Natural killer cell (primary cell): ENCODE measurements around the gene KANSL2. TPM values are rescaled to one million over a fixed set of nuclear protein-coding genes. Genes with fewer than 3 reads are reported as not detected.
A peak's percentile ranks its signal among the peaks of the same experiment; 100 is the strongest.
"Not testable (repeated sequence)": the region's sequence is repeated elsewhere in the genome, so short reads cannot be mapped to it uniquely, and the experiment has no call there.

Experiments used
- ATAC-seq, 3 donors: fragments of 150-1000 bp in 2 of 3; fragments of 200-7000 bp in 1 of 3; cut with Tn5 transposase; 1 replicate in 1 of 3; 2 replicates in 2 of 3; pipeline ENCODE4 v1.10.0; 2021; ENCODE audit warnings: mild to moderate bottlenecking in 2 of 3, moderate library complexity in 2 of 3
- DNase-seq, 2 donors: peaks; one replicate each; pipeline versions ENCODE4 v3.0.0 to v3.0.0-alpha.2; 2013 to 2021; ENCODE audit warnings: mixed read lengths in 1 of 2
- H3K27ac ChIP-seq: one replicate; pipeline ENCODE4 v1.5.1; 2013; ENCODE audit warnings: mild to moderate bottlenecking, low read length
- H3K27me3 ChIP-seq: one replicate; pipeline ENCODE4 v1.6.1; 2013; ENCODE audit warnings: low read length; ENCODE audit not compliant: control insufficient read depth, insufficient read depth
- H3K36me3 ChIP-seq: one replicate; pipeline ENCODE4 v1.6.1; 2013; ENCODE audit warnings: low read length; ENCODE audit not compliant: control insufficient read depth, insufficient read depth
- H3K4me1 ChIP-seq: one replicate; pipeline ENCODE4 v1.6.1; 2013; ENCODE audit warnings: low read length; ENCODE audit not compliant: control insufficient read depth, insufficient read depth
- H3K4me3 ChIP-seq: one replicate; pipeline ENCODE4 v1.5.1; 2013; ENCODE audit warnings: low read length
- H3K9me3 ChIP-seq: one replicate; pipeline ENCODE4 v1.6.1; 2013; ENCODE audit warnings: low read length; ENCODE audit not compliant: control insufficient read depth, insufficient read depth
- H3K27ac Mint-ChIP-seq, 2 donors: one replicate each; pipeline ENCODE4 v1.8.0; 2022; ENCODE audit warnings: mild to moderate bottlenecking in 2 of 2, mixed read lengths in 2 of 2, moderate library complexity in 1 of 2
- H3K27me3 Mint-ChIP-seq, 2 donors: one replicate each; pipeline ENCODE4 v1.8.0; 2022; ENCODE audit warnings: low read depth in 2 of 2, mixed read lengths in 2 of 2
- H3K36me3 Mint-ChIP-seq: one replicate; pipeline ENCODE4 v1.8.0; 2022; ENCODE audit warnings: mixed read lengths
- H3K4me1 Mint-ChIP-seq, 2 donors: one replicate each; pipeline ENCODE4 v1.8.0; 2022; ENCODE audit warnings: mixed read lengths in 2 of 2
- H3K4me3 Mint-ChIP-seq: one replicate; pipeline ENCODE4 v1.8.0; 2022; ENCODE audit warnings: mild to moderate bottlenecking, moderate library complexity, mixed read lengths
- H3K9me3 Mint-ChIP-seq, 2 donors: one replicate each; pipeline ENCODE4 v1.8.0; 2022; ENCODE audit warnings: mixed read lengths in 2 of 2
- CTCF ChIP-seq: fragments of 200-600 bp; IDR thresholded peaks from one replicate; pipeline ENCODE4 v1.8.0; 2022; ENCODE audit warnings: antibody characterized with exemption
- WGBS: methylation state at CpG from one replicate; pipeline ENCODE4 v1.1.7; 2013; ENCODE audit warnings: missing lambda C conversion rate; ENCODE audit not compliant: insufficient coverage; 5-methylcytosine and 5-hydroxymethylcytosine counted together
- intact Hi-C: fragments of 100-400 bp; cut with micrococcal nuclease; formaldehyde crosslinking; loops from one replicate; pipeline ENCODE4 v1.14.2; 2022
- total RNA-seq, 4 donors: library from RNA; stranded (reverse); fragments of 120-200 nt in 1 of 4; gene quantifications; one replicate each; pipeline versions ENCODE4 v1.2.3 to v1.2.4, GENCODE V29; 2013 to 2022

The KANSL2 gene
- total RNA-seq, 3 donors from 2014 or later (not counting 1 experiment from before 2014, with no cell fraction given): 103 to 132 (median 125) TPM

GRCh38 chr12:48629541-48629940, 52.5 kb downstream of the KANSL2 start:
- Histone ChIP-seq H3K4me3 (no peak overlapping the region), H3K27ac (no peak overlapping the region), H3K36me3 (no peaks in the 10 kb centered on the region), H3K9me3 (no peaks in the 10 kb centered on the region), H3K4me1 (no peaks in the 10 kb centered on the region), H3K27me3 (no peaks in the 10 kb centered on the region)
- intact Hi-C loops: no loop called here
- Mint-ChIP-seq H3K27me3 (peaks cover 23 to 35% of the 10 kb centered on the region in 2 donors), H3K36me3 (no peaks in the 10 kb centered on the region), H3K4me3 (no peak overlapping the region), H3K4me1 (no peaks in the 10 kb centered on the region), H3K9me3 (no peaks in the 10 kb centered on the region), H3K27ac (no peak overlapping the region)
- DNase-seq: no peak
- TF ChIP-seq CTCF: no peak
- no peak for ATAC-seq
- 84% methylated on average over 2 of the region's 3 CpGs for WGBS

- Histone ChIP-seq H3K4me3 (no peak overlapping the region), H3K9me3 (no peaks in the 10 kb centered on the region), H3K4me1 (no peaks in the 10 kb centered on the region), H3K36me3 (no peaks in the 10 kb centered on the region), H3K27me3 (no peaks in the 10 kb centered on the region), H3K27ac (no peak overlapping the region)
- intact Hi-C loops: no loop called here
- H3K27me3 Mint-ChIP-seq: peaks cover 21 to 37% of the 10 kb centered on the region in 2 donors
- no peak overlapping the region for H3K27ac Mint-ChIP-seq
- H3K4me1 Mint-ChIP-seq: no peaks in the 10 kb centered on the region
- no peaks in the 10 kb centered on the region for H3K36me3 Mint-ChIP-seq
- DNase-seq (no peak), ATAC-seq (no peak)
- H3K4me3 Mint-ChIP-seq: no peak overlapping the region
- no peak for TF ChIP-seq CTCF
- 79% methylated on average over 2 of the region's 4 CpGs for WGBS
- H3K9me3 Mint-ChIP-seq: no peaks in the 10 kb centered on the region
Measured at GRCh38 chr12:48627556-48627955, 54.5 kb downstream of the KANSL2 start.

- H3K4me3 Mint-ChIP-seq, ATAC-seq, H3K4me1 ChIP-seq, H3K9me3 Mint-ChIP-seq, H3K4me1 Mint-ChIP-seq, DNase-seq, H3K27ac Mint-ChIP-seq, H3K36me3 ChIP-seq, intact Hi-C loops, H3K27me3 ChIP-seq, H3K9me3 ChIP-seq, H3K4me3 ChIP-seq, H3K36me3 Mint-ChIP-seq, H3K27ac ChIP-seq: not testable (repeated sequence)
- H3K27me3 Mint-ChIP-seq: peaks cover 23 to 40% of the 10 kb centered on the region in 2 donors
- 96% methylated on average over 7 of the region's 7 CpGs for WGBS
Measured at GRCh38 chr12:48622997-48623396, 59.0 kb downstream of the KANSL2 start.

GRCh38 chr12:48618541-48618940, 63.5 kb downstream of the KANSL2 start:
- intact Hi-C loops: no loop called here
- DNase-seq (peak; percentile 49 to 89), ATAC-seq (peak; percentile 91 to 99 (median 95))
- H3K27me3 Mint-ChIP-seq: peaks cover 32 to 60% of the 10 kb centered on the region in 2 donors
- H3K4me3 ChIP-seq: no peak overlapping the region
- peak; percentile 89 for TF ChIP-seq CTCF
- peaks cover 0 to 4% of the 10 kb centered on the region in 2 donors for H3K9me3 Mint-ChIP-seq
- H3K4me1 ChIP-seq: no peaks in the 10 kb centered on the region
- H3K36me3 Mint-ChIP-seq: peaks cover 2% of the 10 kb centered on the region
- no peaks in the 10 kb centered on the region for H3K4me1 Mint-ChIP-seq
- WGBS: 18% methylated on average over 7 of the region's 7 CpGs
- no peak overlapping the region for H3K4me3 Mint-ChIP-seq
- H3K9me3 ChIP-seq: no peaks in the 10 kb centered on the region
- H3K27me3 ChIP-seq: peaks cover 5% of the 10 kb centered on the region
- no peaks in the 10 kb centered on the region for H3K36me3 ChIP-seq
- H3K27ac ChIP-seq: no peak overlapping the region
- H3K27ac Mint-ChIP-seq: no peak overlapping the region
